NCI-H510A treated with DMSO at 0.1 percent for 48 hours (cell line): ENCODE data around the gene FCER2.

ENCODE experiments used
- DNase-seq: peaks from one replicate; lab custom pipeline; 2025; lab: John Stamatoyannopoulos, UW

FCER2 gene

DNA sequence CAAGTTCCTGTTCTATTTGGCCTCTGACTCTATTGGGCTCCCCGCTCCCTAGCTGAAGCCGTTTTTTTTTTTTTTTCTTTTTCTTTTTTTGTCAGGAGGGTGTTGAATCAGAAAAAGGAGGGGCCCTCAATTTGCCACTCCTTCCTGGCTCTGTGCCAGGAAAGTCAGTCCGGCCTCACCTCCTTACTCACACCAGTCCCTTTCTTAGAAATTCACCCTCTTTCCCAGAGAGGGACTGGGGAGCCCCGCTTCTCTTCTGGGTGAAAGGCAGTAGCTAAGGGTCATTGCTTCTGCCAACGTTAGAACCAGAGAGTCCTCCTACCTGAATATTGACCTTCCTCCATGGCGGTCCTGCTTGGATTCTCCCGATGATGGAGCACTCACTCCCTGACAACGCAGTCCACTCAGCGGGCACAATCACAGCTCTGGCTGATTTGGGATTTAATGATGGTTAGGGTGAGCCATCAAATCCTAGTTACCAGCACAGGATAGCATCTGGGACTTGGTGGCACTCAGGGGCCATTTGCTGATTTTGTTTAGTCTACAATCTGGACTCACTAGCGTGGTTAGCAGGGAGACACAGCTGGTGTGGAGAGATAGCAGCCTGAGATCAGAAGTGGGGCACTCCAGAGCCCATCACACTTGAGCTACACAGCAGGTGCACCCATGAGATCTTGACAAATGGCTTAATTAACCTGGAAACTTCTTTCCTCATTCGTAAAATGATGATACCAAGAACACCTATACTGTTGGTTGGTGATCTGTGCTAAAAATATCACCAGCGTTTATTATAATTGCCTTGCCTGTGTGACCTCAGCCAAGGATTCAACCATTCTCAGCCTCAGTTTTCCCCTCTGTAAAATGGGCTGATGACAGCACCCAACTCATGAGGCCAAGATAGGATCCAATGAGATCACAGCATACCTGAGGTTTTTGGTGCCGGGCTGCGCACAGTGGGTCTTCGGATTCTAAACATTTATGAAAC is 2.2 kb downstream of the FCER2 start:
- no peak for DNase-seq

DNA sequence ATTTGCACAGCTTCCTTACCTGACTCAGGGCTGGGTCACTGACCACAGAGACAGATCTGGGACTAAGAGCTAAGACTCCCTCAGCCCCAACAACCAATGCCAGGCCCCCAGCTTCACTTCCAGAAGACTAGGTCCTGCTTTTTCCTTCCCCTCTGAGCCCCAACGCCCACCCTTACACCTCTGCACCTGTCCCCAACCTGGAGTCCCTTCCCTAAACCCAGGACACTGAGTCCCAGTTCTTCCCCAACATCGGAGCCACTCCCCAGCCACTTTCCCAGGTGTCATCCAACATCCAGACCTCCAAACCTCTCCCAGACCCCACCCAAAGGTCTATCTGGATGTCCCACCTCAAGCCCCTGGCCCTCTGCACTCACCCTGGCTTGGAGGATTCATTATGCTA is 2.9 kb downstream of the FCER2 start:
- DNase-seq = no peak

DNA sequence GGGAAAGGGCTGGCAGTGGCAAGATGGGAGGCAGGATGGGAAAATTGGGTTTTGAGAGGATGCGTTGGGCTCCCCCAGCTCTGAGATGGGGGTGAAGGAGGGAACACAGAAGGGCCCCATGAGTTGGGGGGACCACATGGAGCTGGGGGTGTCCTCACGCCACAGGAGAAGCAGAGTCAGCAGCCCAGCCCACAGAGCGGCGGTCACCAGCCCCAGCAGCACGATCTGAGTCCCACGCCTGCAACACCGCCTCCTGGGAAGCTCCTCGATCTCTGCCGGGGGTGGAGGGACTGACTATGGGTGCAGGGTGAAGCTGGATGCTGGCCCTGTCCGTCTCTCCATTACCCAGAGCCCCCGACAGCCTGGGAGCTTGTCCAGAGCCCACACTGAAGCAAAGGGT is 3.3 kb downstream of the FCER2 start:
- no peak for DNase-seq

DNA sequence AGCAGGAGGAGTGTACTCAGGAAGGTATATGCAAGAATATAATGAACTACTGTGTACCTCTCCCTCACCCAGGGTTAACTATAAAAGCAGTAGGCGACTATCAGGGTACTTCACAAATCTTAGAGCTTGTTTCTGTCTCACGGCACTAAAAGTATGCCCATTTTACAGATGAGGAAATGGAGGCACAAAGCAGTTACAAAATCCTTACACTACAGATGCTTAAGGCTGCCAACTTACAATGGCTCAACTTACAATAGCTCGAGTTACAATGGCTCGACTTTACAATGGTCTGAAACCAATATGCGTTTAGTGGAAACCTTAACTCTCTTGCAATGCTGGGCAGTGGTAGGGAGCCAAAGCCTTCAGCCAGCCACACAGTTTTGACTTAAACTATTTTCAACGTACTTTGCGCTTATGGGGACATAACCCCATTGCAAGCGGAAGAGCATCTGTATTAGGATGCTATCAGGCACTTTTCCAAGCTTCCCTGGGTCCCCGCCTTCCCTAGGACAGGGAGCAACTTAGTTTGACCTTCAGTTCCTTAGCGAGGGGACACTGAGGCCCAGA is 4.1 kb downstream of the FCER2 start:
- DNase-seq = no peak

DNA sequence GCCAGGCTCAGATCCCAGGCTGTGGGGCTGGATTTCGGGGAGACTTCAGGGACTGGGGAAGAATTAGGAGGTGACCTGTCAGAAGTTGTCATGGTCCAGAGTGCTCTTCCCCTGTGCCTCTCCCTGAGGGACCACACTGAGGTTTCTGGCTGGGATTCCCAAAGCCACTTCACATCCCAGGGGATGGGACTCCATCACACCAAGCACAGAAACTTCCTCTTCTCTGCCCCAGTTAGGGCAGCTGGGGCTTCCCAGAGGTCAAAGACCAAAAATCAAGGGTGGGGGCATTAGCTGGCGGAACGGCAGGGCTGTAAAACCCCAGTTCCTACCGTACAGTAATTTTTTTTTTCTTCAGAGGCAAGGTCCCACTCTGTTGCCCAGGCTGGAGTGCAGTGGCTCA is 7.4 kb downstream of the FCER2 start:
- no peak for DNase-seq

DNA sequence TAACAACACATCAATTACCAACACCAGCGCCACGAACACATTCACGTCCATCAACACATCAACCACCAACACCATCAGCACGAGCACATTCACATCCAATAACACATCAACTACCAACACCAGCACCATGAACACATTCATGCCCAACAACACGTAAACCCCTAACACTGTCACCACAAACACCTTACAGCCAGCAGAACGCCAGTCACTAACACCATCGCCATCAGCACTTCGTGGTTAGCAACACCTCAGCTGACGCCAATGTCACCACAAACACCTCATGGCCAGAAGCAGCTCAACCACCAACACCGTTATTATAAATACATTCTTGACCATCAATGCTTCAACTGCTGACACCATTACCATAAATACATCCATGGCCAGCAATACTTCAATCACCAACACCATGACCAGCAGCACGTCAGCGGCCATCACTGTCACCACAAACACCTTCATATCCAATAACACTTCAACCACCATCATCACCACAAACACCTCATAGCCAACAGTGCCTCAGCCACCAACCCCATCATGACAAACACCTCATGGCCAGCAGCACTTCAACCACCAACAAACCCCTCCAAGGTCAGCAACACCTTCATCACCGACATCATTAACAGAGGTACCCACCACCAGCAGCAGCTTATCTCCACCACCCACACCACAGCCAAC is 9.4 kb downstream of the FCER2 start:
- no peak for DNase-seq

DNA sequence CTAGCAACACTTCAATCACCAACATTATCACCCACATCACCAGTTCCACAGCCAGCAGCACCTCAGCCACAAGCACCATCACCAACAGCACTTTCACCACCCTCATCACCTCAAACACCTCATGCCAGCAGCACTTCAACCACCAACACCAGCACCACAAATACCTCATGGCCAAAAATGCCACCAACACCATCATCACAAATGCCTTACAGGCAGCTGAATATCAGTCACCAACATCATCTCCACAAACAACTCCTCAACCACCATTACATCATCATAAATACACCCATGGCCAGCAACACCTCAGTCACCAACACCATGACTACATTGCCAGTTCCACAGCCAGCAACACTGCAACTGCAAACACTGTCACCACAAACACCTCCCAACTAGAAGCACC is 10.4 kb downstream of the FCER2 start:
- no peak for DNase-seq

DNA sequence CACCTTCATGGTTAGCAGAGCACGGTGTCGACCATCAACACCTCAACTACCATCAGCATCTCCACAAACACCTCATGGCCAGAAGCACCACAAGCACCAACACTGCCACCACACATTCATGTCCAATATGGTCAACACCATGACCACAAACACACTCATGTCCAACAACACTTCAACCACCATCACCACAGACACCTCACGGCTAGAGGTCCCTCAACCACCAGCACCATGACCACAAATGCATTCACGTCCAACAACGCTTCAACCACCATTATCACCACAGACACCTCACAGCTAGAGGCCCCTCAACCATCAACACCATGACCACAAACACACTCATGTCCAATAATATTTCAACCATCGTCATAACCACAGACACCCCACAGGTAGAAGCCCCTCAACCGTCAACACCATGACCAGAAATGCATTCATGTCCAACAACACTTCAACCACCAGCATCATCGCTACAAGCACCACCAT is 11.1 kb downstream of the FCER2 start:
- no peak for DNase-seq

DNA sequence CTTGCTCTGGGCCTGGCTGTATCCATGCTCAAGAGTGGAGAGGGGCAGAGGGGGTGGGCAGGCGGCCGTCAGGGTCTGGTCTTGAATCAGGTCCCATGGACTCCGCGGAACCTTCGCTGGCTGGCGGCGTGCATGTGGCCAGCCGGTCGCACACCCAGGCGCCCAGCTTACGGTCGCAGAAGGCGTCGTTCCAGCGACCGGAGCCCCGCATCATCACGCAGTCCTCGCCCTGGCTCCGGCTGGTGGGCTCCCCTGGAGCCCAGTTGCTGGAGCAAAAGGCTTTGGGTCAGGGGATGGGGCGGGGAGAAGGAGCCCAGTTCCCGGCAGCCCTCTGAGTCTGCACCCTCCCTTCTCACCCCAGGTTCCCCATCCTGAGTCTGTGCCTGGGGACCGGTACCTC is 12.8 kb downstream of the FCER2 start:
- DNase-seq = no peak

DNA sequence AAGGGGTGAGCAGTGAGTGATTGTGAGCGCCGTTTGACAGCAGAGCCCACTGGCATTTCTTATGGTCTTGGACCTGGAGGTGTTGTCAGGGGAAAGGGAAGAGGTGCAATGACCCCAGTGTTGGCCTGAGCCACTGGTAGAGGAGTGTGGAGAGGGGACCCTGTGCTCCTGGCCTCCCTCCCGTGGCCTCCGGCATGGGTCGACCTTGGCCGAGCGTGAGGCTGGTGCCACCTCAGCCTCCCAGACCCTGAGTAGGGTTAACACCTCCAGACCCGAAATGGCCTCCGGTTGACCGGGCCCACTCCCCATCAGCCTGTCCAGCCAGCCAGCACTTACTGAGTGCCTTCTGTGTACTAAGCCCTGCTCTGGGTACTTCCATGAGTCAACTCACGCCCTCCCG is 14.8 kb downstream of the FCER2 start:
- DNase-seq = no peak

DNA sequence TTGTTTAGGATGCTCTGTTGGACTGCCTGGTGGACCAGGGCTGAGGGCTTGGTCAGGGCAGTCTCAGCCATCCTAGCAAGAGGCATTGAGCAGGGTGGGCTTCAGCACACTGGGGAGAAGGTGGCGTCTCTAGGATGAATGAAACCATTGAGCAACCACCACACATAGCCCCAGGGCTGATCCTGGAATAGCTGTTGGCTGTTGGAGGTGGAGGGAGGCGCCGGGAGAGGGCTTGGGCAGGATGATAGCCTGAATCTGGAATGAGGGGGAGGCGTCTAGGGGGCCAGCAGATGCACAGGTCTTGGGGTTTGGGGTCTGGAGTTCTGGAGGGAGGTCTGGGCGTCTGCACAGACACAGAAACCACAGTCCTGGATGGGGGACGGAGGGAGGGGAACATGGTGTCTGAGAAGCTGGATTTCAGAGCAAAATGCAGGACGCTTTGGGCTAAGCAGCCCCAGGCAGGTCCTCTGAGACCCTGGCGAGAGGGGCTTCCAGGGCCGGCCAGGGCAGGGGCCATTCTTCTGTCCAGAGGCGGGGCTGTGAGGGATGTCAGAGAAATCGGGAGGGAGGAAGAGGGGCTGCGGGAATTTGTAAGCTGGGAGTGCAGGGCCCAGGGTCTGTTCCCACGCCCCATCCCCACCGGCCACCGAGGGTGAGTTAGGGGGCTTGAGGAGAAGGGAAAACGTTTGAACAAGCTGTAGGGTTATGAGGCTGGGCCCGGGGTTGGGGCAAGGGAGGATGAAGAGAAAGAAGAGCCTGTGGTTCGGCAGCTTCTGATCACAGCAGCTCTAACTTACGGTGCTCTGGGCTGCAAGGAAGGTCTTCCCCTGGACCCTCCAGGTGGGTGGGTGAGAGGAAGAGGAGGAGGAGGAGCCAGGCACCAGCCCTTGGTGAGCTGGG is 16.1 kb downstream of the FCER2 start:
- DNase-seq = no peak

DNA sequence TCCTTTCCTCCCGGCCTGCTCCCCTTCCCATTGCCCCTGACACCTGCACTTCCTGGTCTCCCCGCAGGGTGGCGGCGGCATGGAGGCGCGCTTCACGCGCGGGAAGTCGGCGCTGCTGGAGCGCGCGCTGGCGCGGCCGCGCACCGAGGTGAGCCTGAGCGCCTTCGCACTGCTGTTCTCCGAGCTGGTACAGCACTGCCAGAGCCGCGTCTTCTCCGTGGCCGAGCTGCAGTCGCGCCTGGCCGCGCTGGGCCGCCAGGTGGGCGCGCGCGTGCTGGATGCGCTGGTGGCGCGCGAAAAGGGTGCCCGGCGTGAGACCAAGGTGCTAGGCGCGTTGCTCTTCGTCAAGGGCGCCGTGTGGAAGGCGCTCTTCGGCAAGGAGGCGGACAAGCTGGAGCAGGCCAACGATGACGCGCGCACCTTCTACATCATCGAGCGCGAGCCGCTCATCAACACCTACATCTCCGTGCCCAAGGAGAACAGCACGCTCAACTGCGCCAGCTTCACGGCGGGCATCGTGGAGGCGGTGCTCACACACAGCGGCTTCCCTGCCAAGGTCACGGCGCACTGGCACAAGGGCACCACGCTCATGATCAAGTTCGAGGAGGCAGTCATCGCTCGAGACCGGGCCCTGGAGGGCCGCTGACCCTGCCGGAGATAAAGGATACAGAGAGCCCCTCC is 19.6 kb downstream of the FCER2 start:
- no peak for DNase-seq

DNA sequence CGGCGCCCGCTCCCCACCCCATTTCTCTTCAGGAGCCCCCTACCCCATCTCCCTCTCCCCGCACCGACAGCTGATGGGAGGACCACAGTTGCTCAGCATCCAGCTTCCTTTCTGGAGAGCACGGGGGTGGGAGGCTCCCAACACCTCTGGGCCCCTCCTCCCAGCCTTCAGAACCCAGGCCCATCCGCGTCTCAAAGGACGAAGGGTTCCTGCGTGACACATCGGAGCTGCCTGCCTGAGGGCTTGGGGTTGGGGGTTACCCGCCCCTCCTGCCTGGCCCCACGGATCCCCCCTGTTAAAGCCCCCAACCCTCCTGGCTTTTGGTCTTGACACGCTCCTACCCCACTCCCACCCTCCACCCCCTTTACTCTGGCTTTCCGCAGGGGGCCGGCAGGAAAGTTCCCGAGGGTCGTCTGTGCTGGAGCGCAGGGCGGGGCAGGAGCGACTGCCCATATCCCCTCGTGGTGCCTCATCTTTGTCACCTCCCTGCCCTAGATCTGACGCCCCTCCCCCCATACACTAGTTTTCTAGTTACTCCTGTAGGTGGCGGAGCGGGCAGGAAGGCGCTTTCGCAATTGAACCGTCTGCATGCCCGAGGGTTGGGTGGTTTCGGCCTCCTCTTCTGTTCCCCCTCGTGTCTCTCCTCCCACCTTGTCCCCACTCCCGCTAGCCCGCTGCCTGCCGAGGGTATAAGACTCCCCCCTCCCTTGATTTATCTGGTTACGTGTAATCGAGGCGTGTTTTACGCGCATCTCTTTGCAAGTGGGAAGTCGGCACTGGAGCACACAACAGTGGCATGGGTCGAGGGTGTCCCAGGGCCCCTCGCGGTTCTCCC is 20.4 kb downstream of the FCER2 start:
- peak; percentile 25 for DNase-seq

DNA sequence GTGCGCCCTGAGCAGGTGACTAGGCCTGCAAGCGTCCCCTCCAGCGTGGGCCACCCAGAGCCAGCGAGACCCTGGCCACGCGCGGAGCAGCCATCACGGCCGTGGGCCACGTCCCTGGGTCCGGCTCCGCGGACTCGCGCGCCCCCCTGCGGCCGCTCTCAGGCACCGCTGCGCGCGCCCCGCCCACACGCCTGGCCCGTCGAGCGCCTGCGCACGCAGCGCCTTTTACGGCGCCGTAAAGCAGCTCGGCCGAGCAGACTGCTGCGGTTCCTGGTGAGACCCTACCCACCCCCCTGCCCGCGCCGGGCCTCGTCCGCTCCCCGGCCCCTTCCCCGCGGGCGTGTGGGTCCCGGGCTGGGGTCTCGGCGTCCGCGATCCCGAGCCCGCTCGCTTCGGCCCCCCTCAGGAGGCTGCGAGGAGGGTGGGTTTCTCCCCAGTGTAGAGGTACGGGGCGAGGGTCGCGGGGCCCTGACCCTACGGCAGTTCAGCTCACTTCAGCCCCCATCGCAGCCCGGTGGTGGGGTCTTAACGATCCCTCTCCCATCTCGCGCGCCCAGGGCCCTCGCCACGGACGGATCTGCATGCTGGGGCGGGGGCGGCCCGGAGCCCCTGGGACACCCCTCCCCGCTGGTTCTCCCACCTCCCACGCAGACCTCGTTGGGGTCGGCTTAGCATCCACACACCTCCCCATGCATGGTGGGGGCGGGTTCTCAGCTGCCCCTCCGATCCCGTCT is 21.2 kb downstream of the FCER2 start, which contains the start of gene TRAPPC5:
TSS of gene TRAPPC5 (plus strand) at position 228 of the 734 bp plus-strand sequence. CDS start 1,421 bp downstream, outside the sequence.
- DNase-seq = peak; percentile 59

DNA sequence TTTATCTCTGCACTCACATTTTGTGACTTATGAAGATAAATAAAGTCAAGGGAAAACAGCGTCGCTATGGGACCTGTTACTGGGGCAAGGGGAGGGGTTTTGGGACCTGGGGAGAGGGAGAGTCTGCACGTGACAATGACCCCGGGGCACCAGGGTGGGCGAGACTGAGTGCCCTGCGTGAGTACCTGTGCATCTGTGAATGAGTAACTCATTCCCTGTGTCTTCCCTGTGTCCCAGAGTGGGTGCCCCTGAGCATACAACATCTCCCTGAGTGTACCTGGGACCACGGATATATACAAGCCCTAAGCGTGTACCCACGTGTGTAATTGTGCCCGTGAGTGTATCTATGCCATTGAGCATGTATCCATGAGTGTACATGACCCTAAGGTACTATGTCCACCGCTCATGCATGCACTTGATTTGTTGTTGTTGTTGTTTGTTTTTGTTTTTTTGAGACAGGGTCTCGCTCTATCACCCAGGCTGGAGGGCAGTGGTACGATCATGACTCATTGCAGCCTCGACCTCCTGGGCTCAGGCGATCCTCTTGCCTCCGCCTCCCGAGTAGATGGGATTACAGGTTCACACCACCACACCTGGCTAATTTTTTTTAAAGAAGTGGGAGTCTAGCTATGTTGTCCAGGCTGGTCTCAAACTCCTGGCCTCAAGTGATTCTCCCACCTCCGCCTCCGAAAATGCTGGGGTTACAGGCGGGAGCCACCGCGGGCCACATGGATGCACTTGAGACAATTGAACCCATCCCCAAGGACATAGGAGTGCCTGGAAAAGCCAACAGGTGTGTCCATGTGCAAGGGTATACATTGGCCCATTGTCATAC is 21.9 kb downstream of the FCER2 start:
- DNase-seq = no peak

DNA sequence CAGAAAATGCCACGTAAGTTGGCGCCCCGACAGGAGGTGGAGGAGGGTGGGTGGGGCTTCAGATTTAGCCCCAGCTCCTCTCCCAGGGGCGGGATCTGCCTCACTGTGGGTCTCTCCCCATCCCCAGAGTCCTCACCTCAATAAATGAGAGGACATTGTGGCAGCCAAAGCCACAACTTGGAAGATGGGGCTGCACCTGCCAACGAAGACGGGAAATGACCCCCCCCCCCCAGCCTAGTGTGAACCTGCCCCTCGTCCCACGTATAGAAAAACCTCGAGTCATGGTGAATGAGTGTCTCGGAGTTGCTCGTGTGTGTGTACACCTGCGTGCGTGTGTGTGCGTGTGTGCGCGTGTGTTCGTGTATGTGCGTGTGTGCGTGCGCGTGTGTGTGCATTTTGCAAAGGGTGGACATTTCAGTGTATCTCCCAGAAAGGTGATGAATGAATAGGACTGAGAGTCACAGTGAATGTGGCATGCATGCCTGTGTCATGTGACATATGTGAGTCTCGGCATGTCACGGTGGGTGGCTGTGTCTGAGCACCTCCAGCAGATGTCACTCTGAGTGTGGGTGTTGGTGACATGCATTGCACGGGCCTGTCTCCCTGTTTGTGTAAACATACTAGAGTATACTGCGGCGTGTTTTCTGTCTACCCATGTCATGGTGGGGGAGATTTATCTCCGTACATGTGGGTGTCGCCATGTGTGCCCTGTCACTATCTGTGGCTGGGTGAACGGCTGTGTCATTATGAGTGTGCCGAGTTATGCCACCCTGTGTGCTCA is 22.8 kb downstream of the FCER2 start:
- no peak for DNase-seq

DNA sequence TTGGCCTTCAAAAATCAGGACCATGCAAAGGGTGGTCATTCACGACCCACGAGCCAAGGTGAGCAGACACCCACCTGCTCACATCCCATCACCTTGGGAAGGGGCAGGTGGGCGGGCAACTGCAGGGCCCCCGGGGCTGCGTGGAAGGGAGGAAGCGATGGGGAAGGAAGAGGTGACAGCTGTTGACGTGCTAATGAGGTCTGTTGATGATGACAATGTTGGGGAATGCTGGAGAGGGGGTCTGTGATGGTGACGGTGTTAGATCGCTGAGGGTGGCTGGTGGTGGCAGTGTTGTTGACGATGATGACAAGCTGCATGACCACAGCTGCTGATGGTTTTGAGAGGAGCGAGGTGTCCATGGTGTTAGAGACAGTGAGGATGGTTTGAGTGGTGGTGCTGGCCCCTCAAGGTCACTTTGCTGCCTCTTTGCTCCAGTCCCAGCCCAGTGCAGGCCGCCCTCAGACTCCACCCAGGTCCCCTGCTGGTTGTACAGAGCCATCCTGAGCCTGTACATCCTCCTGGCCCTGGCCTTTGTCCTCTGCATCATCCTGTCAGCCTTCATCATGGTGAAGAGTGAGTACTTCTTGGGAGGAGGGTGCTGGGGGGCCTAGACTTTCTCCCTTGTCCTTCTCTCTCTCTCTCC is 24.1 kb downstream of the FCER2 start:
- DNase-seq = no peak
